ENCODE measurements around the gene SLC6A7.

- TF ChIP-seq POLR2A (IDR thresholded peaks at IDR 0.05) (no peak), CTCF (IDR thresholded peaks at IDR 0.05) (no peak)
These were observed 8.8 kb upstream of the SLC6A7 start for GRCh38 chr5:150181027-150181426.

All from tibial nerve (tissue), 3 donors.